GM23338 (cell line): Measurements from ENCODE around the gene ZFYVE26. TPM values are rescaled to one million over a fixed set of nuclear protein-coding genes. Genes with fewer than 3 reads are reported as not detected.

Experiments
- ATAC-seq: fragments of 200-7000 bp; cut with Tn5 transposase; 3 replicates; pipeline ENCODE4 v1.9.1; 2020
- DNase-seq: peaks from one replicate; pipeline ENCODE4 v3.0.0-alpha.2; 2015; ENCODE audit warnings: low spot score
- H2AFZ ChIP-seq: fragments of 200-600 bp; sonication (generic); 2 replicates; pipeline ENCODE4 v1.8.0; 2016; ENCODE audit warnings: antibody characterized with exemption, mild to moderate bottlenecking, moderate library complexity
- H3F3A ChIP-seq: fragments of 200-600 bp; sonication (generic); replicated peaks from 2 replicates; pipeline ENCODE4 v1.8.0; 2017; ENCODE audit warnings: antibody characterized with exemption, mixed run types, low read depth
- H3K27ac ChIP-seq: fragments of 200-600 bp; sonication (generic); 2 replicates; pipeline ENCODE4 v1.6.1; 2016; ENCODE audit warnings: low read depth
- H3K27me3 ChIP-seq: fragments of 200-600 bp; sonication (generic); 2 replicates; pipeline ENCODE4 v1.8.0; 2016; ENCODE audit warnings: mild to moderate bottlenecking, mixed run types, moderate library complexity; ENCODE audit not compliant: insufficient read depth
- H3K36me3 ChIP-seq: fragments of 200-600 bp; sonication (generic); 2 replicates; pipeline ENCODE4 v1.8.0; 2016; ENCODE audit warnings: mild to moderate bottlenecking; ENCODE audit not compliant: insufficient read depth
- H3K4me1 ChIP-seq: fragments of 200-600 bp; sonication (generic); 2 replicates; pipeline ENCODE4 v1.8.0; 2016; ENCODE audit warnings: mild to moderate bottlenecking, moderate library complexity; ENCODE audit not compliant: insufficient read depth
- H3K4me2 ChIP-seq: fragments of 200-600 bp; sonication (generic); 2 replicates; pipeline ENCODE4 v1.7.1; 2017; ENCODE audit warnings: mixed run types
- H3K4me3 ChIP-seq: fragments of 200-600 bp; sonication (generic); 2 replicates; pipeline ENCODE4 v1.6.1; 2016; ENCODE audit warnings: mixed run types
- H3K79me2 ChIP-seq: fragments of 200-600 bp; sonication (generic); replicated peaks from 2 replicates; pipeline ENCODE4 v1.8.0; 2017; ENCODE audit warnings: mild to moderate bottlenecking; ENCODE audit not compliant: insufficient read depth
- H3K9me2 ChIP-seq: fragments of 200-600 bp; sonication (generic); 2 replicates; pipeline ENCODE4 v1.8.0; 2017; ENCODE audit not compliant: insufficient read depth
- H4K20me1 ChIP-seq: fragments of 200-600 bp; sonication (generic); replicated peaks from 2 replicates; pipeline ENCODE4 v1.8.0; 2017; ENCODE audit warnings: mild to moderate bottlenecking; ENCODE audit not compliant: insufficient read depth
- H3K27ac Mint-ChIP-seq: 2 replicates; pipeline ENCODE4 v1.8.0; 2020; ENCODE audit warnings: inconsistent platforms, mild to moderate bottlenecking, moderate library complexity, mixed read lengths
- H3K27me3 Mint-ChIP-seq: 3 replicates; pipeline ENCODE4 v1.8.0; 2022; ENCODE audit warnings: low read depth, mild to moderate bottlenecking, moderate library complexity, mixed read lengths, inconsistent platforms; ENCODE audit not compliant: insufficient read depth, poor library complexity
- H3K36me3 Mint-ChIP-seq: 3 replicates; pipeline ENCODE4 v1.8.0; 2021; ENCODE audit warnings: low read depth, mild to moderate bottlenecking, inconsistent platforms, moderate library complexity, mixed read lengths
- H3K4me1 Mint-ChIP-seq: 3 replicates; pipeline ENCODE4 v1.8.0; 2020; ENCODE audit warnings: mild to moderate bottlenecking, inconsistent platforms, mixed read lengths
- H3K4me3 Mint-ChIP-seq: 3 replicates; pipeline ENCODE4 v1.8.0; 2021; ENCODE audit warnings: moderate library complexity, mild to moderate bottlenecking, inconsistent platforms, mixed read lengths
- H3K9me3 Mint-ChIP-seq: 3 replicates; pipeline ENCODE4 v1.8.0; 2020; ENCODE audit warnings: moderate library complexity, mild to moderate bottlenecking, inconsistent platforms, mixed read lengths
- CREB1 ChIP-seq: fragments of 250-450 bp; sonication (Bioruptor Pico); IDR thresholded peaks from 2 replicates; pipeline ENCODE4 v1.5.0; 2020; ENCODE audit warnings: low read depth, mild to moderate bottlenecking, moderate library complexity
- CTCF ChIP-seq, 2 experiments: fragments of 200-600 bp in 1 of 2; sonication (generic) in 1 of 2; conservative IDR thresholded peaks; 2 replicates each; pipeline versions ENCODE4 v1.5.1 to v1.6.1; 2016 to 2017; ENCODE audit warnings: antibody characterized with exemption in 2 of 2, low read depth in 2 of 2, mild to moderate bottlenecking in 2 of 2, moderate library complexity in 1 of 2
- ETS1 ChIP-seq: IDR thresholded peaks from 2 replicates; pipeline ENCODE4 v1.6.1; 2016; ENCODE audit warnings: antibody characterized with exemption
- EZH2 ChIP-seq: fragments of 200-600 bp; sonication (generic); IDR thresholded peaks from one replicate; pipeline ENCODE4 v1.8.0; 2017; ENCODE audit warnings: antibody characterized with exemption, mild to moderate bottlenecking, low read depth; ENCODE audit not compliant: unreplicated experiment
- EZH2phosphoT487 ChIP-seq: fragments of 200-600 bp; sonication (generic); IDR thresholded peaks from one replicate; pipeline ENCODE4 v1.8.1; 2018; ENCODE audit warnings: antibody characterized with exemption; ENCODE audit not compliant: unreplicated experiment
- JUNB ChIP-seq: IDR thresholded peaks from one replicate; pipeline ENCODE4 v1.6.1; 2016; ENCODE audit warnings: antibody characterized with exemption; ENCODE audit not compliant: unreplicated experiment
- NANOG ChIP-seq: IDR thresholded peaks from 2 replicates; pipeline ENCODE4 v1.6.1; 2016; ENCODE audit warnings: antibody characterized with exemption, borderline replicate concordance
- POLR2AphosphoS5 ChIP-seq: IDR thresholded peaks from 2 replicates; pipeline ENCODE4 v1.6.1; 2016; ENCODE audit warnings: antibody characterized with exemption, low read depth
- REST ChIP-seq: IDR thresholded peaks from one replicate; pipeline ENCODE4 v1.6.1; 2018; ENCODE audit warnings: antibody characterized with exemption; ENCODE audit not compliant: unreplicated experiment
- STAT1 ChIP-seq: IDR thresholded peaks from one replicate; pipeline ENCODE4 v1.6.1; 2016; ENCODE audit warnings: antibody characterized with exemption; ENCODE audit not compliant: unreplicated experiment
- ZNF114 ChIP-seq: fragments of 250-450 bp; sonication (Bioruptor Pico); IDR thresholded peaks from 2 replicates; pipeline ENCODE4 v1.5.0; 2020; ENCODE audit warnings: mild to moderate bottlenecking, moderate library complexity
- ZNF331 ChIP-seq: fragments of 250-450 bp; sonication (Bioruptor Pico); IDR thresholded peaks from 2 replicates; pipeline ENCODE4 v1.5.0; 2020; ENCODE audit warnings: low read depth, mild to moderate bottlenecking, moderate library complexity
- ZNF462 ChIP-seq: fragments of 250-450 bp; sonication (Bioruptor Pico); IDR thresholded peaks from 2 replicates; pipeline ENCODE4 v1.5.0; 2020; ENCODE audit warnings: mild to moderate bottlenecking, moderate library complexity
- polyA plus RNA-seq: library from polyadenylated mRNA; unstranded; fragments of >200 nt; fragmentation: Nextera tagmentation; extraction: Ambion mirVana; gene quantifications from 2 replicates; pipeline ENCODE4 v1.2.1, GENCODE V29; 2016
- total RNA-seq: library from RNA; depleted of rRNA; stranded (reverse); fragments of >200 nt; shearing (Covaris generic); gene quantifications from 2 replicates; pipeline ENCODE4 v1.2.3, GENCODE V29; 2014

The ZFYVE26 gene
- total and polyA plus RNA-seq, 2 experiments from 2014 or later = 5.6 to 36.0 TPM

GRCh38 chr14:67698179-67698578 lies 118.2 kb downstream of the ZFYVE26 start:
- peaks cover under 1% of the 10 kb centered on the region; the same call in 1 of the 2 replicates for H3K36me3 ChIP-seq
- Mint-ChIP-seq H3K9me3 (no peaks in the 10 kb centered on the region), H3K36me3 (no peaks in the 10 kb centered on the region), H3K4me1 (peaks cover 4% of the 10 kb centered on the region; the same call in 2 of the 3 replicates), H3K27ac (no peak overlapping the region), H3K27me3 (peaks cover 2% of the 10 kb centered on the region), H3K4me3 (no peak overlapping the region)
- H2AFZ ChIP-seq = no peak overlapping the region
- H3F3A ChIP-seq = no peaks in the 10 kb centered on the region
- H3K4me2 ChIP-seq = no peak overlapping the region
- DNase-seq = no peak
- H4K20me1 ChIP-seq = peaks cover 11% of the 10 kb centered on the region
- H3K4me1 ChIP-seq = peaks cover 12% of the 10 kb centered on the region
- ATAC-seq = no peak
- no peak overlapping the region for H3K27ac ChIP-seq
- peaks cover 23% of the 10 kb centered on the region for H3K79me2 ChIP-seq
- TF ChIP-seq REST (no peak), ZNF462 (CRISPR knock-in tag) (no peak), STAT1 (no peak), ZNF114 (CRISPR knock-in tag) (no peak), EZH2 (no peak), ETS1 (no peak), CTCF (conservative IDR thresholded peaks at IDR 0.05; ENCODE audit: low read depth in 2 of 2) (no peak), EZH2phosphoT487 (no peak), NANOG (no peak), JUNB (no peak), ZNF331 (CRISPR knock-in tag) (no peak), CREB1 (CRISPR knock-in tag) (no peak), POLR2AphosphoS5 (no peak)
- H3K9me2 ChIP-seq = no peaks in the 10 kb centered on the region
- H3K4me3 ChIP-seq = no peak overlapping the region
- H3K27me3 ChIP-seq = peaks cover 8% of the 10 kb centered on the region; the same call in 1 of the 2 replicates
